WI38 (cell line): ENCODE results near the gene MAG.

ENCODE experiments used
- H3K4me3 ChIP-seq: 2 replicates; pipeline ENCODE4 v1.5.1; 2011; ENCODE audit warnings: low read depth, mild to moderate bottlenecking, control low read depth, low read length
- TF ChIP-seq, protein P1 (sequence below): IDR thresholded peaks from 2 replicates; pipeline ENCODE4 v1.5.1; 2012; ENCODE audit warnings: low read depth, mild to moderate bottlenecking, control low read depth, low read length

Gene MAG

DNA sequence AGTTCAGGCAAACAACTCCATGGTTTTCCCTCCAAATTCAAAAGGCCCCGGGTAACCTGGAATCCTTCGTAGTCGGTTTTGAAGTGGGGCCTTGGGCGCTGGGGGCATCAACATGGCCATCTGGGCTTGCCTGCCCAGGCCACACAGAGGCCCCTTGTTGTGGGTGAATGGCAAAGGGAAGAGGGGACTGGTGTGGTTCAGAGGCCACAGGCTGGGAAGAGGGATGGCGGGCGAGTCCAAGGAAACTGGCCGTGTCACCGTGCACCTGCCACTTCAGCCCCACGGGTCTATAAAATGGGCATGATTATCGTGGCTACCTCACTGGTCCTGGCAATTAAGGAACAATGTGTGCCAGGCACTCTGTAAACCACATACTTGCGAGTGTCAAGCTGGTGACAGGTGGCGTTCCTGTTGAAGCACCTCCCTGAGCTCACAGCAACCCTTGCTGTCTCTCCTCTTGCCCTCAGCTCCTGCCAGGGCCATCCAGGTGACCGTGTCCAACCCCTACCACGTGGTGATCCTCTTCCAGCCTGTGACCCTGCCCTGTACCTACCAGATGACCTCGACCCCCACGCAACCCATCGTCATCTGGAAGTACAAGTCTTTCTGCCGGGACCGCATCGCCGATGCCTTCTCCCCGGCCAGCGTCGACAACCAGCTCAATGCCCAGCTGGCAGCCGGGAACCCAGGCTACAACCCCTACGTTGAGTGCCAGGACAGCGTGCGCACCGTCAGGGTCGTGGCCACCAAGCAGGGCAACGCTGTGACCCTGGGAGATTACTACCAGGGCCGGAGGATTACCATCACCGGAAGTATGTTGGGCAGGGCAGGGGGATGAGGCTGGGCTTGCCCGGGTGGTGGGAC is 41.9 kb upstream of the MAG start:
- TF ChIP-seq, protein P1, sequence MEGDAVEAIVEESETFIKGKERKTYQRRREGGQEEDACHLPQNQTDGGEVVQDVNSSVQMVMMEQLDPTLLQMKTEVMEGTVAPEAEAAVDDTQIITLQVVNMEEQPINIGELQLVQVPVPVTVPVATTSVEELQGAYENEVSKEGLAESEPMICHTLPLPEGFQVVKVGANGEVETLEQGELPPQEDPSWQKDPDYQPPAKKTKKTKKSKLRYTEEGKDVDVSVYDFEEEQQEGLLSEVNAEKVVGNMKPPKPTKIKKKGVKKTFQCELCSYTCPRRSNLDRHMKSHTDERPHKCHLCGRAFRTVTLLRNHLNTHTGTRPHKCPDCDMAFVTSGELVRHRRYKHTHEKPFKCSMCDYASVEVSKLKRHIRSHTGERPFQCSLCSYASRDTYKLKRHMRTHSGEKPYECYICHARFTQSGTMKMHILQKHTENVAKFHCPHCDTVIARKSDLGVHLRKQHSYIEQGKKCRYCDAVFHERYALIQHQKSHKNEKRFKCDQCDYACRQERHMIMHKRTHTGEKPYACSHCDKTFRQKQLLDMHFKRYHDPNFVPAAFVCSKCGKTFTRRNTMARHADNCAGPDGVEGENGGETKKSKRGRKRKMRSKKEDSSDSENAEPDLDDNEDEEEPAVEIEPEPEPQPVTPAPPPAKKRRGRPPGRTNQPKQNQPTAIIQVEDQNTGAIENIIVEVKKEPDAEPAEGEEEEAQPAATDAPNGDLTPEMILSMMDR: no peak
- no peak overlapping the region for H3K4me3 ChIP-seq

DNA sequence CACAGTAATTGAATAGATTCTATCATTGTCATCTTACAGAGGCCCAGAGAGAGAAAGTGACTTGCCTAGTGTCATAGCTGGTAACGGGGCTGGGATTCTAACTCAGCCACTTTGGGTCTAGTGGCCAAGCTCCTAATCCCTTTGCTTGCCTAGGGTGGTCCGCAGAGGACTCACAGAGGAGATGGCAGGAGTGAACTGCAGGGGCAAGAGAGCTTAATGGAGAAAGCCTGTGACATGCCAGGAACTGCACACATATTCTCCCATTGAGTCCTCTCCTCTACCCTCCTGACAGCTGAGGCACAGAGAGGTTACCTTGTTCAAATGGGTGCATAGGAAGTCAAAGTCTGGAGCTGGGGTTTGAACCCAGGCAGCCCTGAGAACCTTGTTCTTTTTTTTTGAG is 40.5 kb upstream of the MAG start:
- no peak overlapping the region for H3K4me3 ChIP-seq
- TF ChIP-seq, protein P1: no peak

DNA sequence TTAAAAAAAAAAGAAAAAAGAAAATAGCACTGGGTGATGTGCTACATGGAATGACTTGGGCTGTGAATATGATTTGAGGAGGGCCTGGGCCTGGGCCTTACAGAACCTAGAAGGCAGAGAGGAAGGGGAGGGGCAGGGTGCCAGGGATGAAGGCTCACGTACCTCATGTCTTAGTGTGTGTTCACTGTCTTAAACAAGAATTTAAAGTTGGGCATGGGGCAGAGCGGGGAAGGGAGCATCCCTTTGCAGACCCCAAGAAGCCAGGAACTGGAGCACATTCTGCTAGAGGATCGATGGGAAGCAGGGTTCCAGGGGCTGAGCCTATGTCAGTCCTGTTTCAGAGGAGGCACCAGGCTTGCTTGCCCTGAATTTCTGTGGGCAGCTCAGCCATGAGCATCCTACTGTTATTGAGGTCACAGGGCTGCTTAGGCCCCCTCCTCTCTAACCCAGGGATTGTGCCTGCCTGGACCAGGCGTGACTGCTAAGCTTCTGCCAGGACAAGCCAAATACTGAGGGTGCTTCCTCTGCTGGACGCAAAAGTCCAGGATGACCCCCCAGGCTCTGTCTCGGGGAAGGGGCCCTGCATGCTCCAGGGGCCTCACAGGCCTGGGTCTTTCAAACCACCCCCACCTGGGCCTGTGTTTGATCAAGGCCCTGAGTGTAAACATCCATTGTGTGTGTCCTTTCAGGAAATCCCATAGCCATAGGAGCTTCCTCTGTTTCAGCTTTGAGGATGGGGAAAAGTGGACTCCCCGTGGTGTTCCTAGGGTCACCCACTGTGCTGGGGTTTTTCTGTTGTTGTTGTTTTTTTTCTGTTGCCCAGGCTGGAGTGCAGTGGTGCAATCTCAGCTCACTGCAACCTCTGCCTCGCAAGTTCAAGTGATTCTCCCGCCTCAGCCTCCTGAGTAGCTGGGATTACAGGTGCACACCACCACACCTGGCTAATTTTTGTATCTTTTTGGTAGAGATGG is 38.4 kb upstream of the MAG start:
- no peak overlapping the region for H3K4me3 ChIP-seq
- TF ChIP-seq, protein P1: no peak

- H3K4me3 ChIP-seq: no peak overlapping the region
- TF ChIP-seq, protein P1: no peak
These were observed 37.3 kb upstream of the MAG start for GRCh38 chr19:35254341-35255297.

- TF ChIP-seq, protein P1: no peak
These were observed 35.4 kb upstream of the MAG start for GRCh38 chr19:35256566-35256965.

DNA sequence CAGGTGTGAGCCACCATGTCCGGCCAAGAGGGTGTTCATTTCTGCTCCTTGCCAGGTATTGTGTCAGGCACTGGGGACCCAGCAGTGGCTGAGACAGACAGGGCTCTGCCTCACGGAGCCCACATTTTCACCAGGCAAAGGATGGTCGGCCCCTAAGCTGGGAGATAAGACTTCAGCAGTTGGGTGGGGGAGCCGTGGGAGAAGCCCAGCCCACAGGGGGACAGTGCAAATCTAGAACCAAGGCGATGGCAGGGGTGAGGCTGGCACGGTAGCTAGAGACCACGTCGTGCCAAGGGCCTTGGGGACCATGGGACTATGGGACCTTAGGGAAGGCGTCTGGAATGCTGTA is 34.9 kb upstream of the MAG start:
- H3K4me3 ChIP-seq: no peak overlapping the region
- TF ChIP-seq, protein P1: no peak

More at GRCh38 chr19:35256566-35256965, 35.4 kb upstream of the MAG start:
- H3K4me3 ChIP-seq: no peak overlapping the region
